Neural cell (in vitro differentiated cells): ENCODE results near the gene RENBP.

ENCODE experiments used
- CTCF ChIP-seq: fragments of 450-650 bp; IDR thresholded peaks from 2 replicates; pipeline ENCODE4 v1.5.1; 2014; ENCODE audit warnings: antibody characterized with exemption, mild to moderate bottlenecking, moderate library complexity; ENCODE audit not compliant: poor library complexity, severe bottlenecking
- EP300 ChIP-seq: fragments of 450-650 bp; conservative IDR thresholded peaks from 2 replicates; pipeline ENCODE4 v1.6.1; 2014; ENCODE audit warnings: antibody characterized with exemption, mild to moderate bottlenecking, moderate library complexity; ENCODE audit not compliant: poor library complexity, severe bottlenecking
- EZH2 ChIP-seq: fragments of 200-600, 300-800 bp; shearing (Covaris generic), sonication (generic); IDR thresholded peaks from 2 replicates; pipeline ENCODE4 v1.6.1; 2014; ENCODE audit warnings: antibody characterized with exemption, low read length, borderline replicate concordance, mild to moderate bottlenecking; ENCODE audit not compliant: insufficient read depth, poor library complexity, severe bottlenecking
- MXI1 ChIP-seq: fragments of 450-650 bp; conservative IDR thresholded peaks from 2 replicates; pipeline ENCODE4 v1.6.1; 2014; ENCODE audit warnings: antibody characterized with exemption, mild to moderate bottlenecking; ENCODE audit not compliant: poor library complexity, severe bottlenecking
- POLR2AphosphoS5 ChIP-seq: IDR thresholded peaks from 2 replicates; pipeline ENCODE4 v1.6.1; 2012
- RAD21 ChIP-seq: fragments of 450-650 bp; conservative IDR thresholded peaks from 2 replicates; pipeline ENCODE4 v1.6.1; 2014; ENCODE audit warnings: antibody characterized with exemption, mild to moderate bottlenecking, moderate library complexity
- SMC3 ChIP-seq: fragments of 450-650 bp; conservative IDR thresholded peaks from 2 replicates; pipeline ENCODE4 v1.6.1; 2014; ENCODE audit warnings: antibody characterized with exemption, mild to moderate bottlenecking, moderate library complexity; ENCODE audit not compliant: poor library complexity
- TF ChIP-seq, protein P1 (sequence below): IDR thresholded peaks from 2 replicates; pipeline ENCODE4 v1.6.1; 2012; ENCODE audit warnings: borderline replicate concordance

DNA sequence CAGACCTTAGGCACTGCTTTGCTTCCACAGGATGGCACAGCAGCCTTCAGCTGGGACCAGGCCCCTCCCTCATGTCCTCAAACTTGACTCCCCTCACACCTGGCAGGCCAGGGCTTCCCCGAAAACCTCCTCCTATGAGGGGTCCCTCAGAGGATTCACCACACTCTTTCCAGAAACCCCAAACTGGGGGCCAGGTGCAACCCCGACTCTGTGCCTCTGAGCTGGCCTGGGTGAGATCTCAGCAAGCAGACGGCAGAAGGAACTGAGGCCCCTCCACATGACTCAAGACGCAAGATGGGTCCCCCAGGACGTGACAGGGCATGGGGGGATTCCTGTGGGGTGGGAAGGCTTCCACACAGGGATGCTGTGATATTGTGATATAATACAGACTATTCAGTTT is 21.0 kb upstream of the RENBP start:
- TF ChIP-seq CTCF (no peak), POLR2AphosphoS5 (no peak), EZH2 (no peak), RAD21 (no peak), EP300 (no peak), MXI1 (no peak), SMC3 (no peak)
- TF ChIP-seq, protein P1, sequence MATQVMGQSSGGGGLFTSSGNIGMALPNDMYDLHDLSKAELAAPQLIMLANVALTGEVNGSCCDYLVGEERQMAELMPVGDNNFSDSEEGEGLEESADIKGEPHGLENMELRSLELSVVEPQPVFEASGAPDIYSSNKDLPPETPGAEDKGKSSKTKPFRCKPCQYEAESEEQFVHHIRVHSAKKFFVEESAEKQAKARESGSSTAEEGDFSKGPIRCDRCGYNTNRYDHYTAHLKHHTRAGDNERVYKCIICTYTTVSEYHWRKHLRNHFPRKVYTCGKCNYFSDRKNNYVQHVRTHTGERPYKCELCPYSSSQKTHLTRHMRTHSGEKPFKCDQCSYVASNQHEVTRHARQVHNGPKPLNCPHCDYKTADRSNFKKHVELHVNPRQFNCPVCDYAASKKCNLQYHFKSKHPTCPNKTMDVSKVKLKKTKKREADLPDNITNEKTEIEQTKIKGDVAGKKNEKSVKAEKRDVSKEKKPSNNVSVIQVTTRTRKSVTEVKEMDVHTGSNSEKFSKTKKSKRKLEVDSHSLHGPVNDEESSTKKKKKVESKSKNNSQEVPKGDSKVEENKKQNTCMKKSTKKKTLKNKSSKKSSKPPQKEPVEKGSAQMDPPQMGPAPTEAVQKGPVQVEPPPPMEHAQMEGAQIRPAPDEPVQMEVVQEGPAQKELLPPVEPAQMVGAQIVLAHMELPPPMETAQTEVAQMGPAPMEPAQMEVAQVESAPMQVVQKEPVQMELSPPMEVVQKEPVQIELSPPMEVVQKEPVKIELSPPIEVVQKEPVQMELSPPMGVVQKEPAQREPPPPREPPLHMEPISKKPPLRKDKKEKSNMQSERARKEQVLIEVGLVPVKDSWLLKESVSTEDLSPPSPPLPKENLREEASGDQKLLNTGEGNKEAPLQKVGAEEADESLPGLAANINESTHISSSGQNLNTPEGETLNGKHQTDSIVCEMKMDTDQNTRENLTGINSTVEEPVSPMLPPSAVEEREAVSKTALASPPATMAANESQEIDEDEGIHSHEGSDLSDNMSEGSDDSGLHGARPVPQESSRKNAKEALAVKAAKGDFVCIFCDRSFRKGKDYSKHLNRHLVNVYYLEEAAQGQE: no peak
